Measurements from ENCODE around the gene IFNK. TPM values are rescaled to one million over a fixed set of nuclear protein-coding genes. Genes with fewer than 3 reads are reported as not detected.

The IFNK gene
- total and polyA plus RNA-seq, 5 experiments from 2014 or later: not detected

DNA sequence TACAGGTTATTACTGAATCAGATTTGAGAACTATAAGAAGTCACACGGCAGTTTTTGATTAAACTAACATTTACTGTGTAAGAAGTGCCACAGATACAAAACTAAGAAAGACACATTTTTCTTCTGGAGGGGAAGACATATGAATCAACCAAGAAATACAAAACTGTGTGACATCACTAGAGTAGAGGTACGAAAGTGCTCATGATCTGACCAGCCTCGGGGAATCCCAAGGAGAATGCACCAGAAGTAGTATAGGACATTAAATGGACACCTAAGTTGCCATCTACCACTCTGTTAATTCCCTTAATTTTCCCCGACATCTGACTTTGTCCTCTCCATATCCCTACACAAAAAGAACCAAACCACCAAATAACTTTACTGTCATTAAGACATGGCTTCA lies 5.3 kb upstream of the IFNK start:
- H3K36me3 Mint-ChIP-seq: peaks cover 0 to 14% (median 9%) of the 10 kb centered on the region in 3 donors
- ATAC-seq: no peak
- no peak for DNase-seq
- H3K9me3 Mint-ChIP-seq: no peaks in the 10 kb centered on the region
- no peaks in the 10 kb centered on the region for H3K27me3 Mint-ChIP-seq
- peaks cover 0 to 3% (median 0%) of the 10 kb centered on the region in 4 donors for H3K4me1 Mint-ChIP-seq
- H3K4me3 Mint-ChIP-seq: no peak overlapping the region
- POLR2A ChIA-PET: no interaction called here
- no peak overlapping the region for H3K27ac Mint-ChIP-seq

- peaks cover 0 to 14% (median 9%) of the 10 kb centered on the region in 3 donors for H3K36me3 Mint-ChIP-seq
- no peaks in the 10 kb centered on the region for H3K27me3 Mint-ChIP-seq
- H3K9me3 Mint-ChIP-seq: no peaks in the 10 kb centered on the region
- H3K4me1 Mint-ChIP-seq: peaks cover 0 to 7% (median 0%) of the 10 kb centered on the region in 4 donors
- H3K27ac Mint-ChIP-seq: no peak overlapping the region
- DNase-seq: no peak
- no peak for ATAC-seq
- POLR2A ChIA-PET: no interaction called here
- no peak overlapping the region for H3K4me3 Mint-ChIP-seq
Measured at GRCh38 chr9:27519466-27520465, 4.3 kb upstream of the IFNK start.

DNA sequence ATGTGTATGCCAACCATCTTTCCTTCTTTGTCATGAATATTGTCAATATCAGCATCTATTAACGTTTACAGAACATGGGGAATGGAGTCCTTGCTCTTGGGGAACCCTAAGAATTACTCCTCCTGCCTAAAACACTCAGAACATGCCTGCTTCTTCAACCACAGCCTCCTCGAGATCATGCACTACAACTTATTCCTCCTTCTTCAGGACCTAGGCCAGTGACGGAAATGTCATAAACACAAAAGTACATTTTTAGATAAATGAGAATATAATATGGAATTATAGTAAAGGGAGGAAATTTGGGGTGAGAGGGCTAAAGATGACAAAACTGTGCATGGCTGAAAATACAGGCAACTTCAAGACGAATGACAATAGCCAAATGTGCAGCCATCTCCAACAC lies 3.1 kb upstream of the IFNK start:
- POLR2A ChIA-PET: no interaction called here
- H3K27ac Mint-ChIP-seq: no peak overlapping the region
- no peaks in the 10 kb centered on the region for H3K27me3 Mint-ChIP-seq
- H3K9me3 Mint-ChIP-seq: no peaks in the 10 kb centered on the region
- H3K4me3 Mint-ChIP-seq: no peak overlapping the region
- ATAC-seq: no peak
- no peak for DNase-seq
- peaks cover 0 to 14% (median 9%) of the 10 kb centered on the region in 3 donors for H3K36me3 Mint-ChIP-seq
- peaks cover 0 to 9% (median 0%) of the 10 kb centered on the region in 4 donors for H3K4me1 Mint-ChIP-seq

DNA sequence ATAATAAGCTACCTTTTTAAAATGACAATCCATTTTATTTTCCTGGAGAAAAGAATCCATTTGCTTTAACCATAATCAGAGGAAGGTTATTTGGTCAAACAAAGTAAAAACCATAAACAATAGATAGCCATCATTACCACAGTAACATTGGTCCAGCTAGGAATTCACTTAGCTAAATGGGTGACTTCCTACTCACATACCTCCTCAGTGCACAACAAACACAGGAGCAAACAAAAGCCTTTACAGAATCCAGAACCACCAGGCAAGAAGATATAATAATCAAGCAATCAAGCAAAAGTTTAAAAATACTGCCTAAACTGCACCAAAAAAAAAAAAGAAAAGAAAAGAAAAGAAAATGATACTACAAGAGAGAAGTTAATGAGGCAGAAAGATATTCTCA lies 949 bp upstream of the IFNK start:
- Mint-ChIP-seq H3K4me1 (peaks cover 1 to 17% (median 5%) of the 10 kb centered on the region in 4 donors), H3K9me3 (no peaks in the 10 kb centered on the region), H3K4me3 (no peak overlapping the region), H3K27ac (no peak overlapping the region), H3K27me3 (peaks cover 0 to 2% (median 0%) of the 10 kb centered on the region in 5 donors), H3K36me3 (peaks cover 0 to 9% (median 5%) of the 10 kb centered on the region in 3 donors)
- ATAC-seq: no peak
- DNase-seq: no peak
- POLR2A ChIA-PET: no interaction called here

- no peak overlapping the region for H3K27ac Mint-ChIP-seq
- peaks cover 0 to 3% (median 2%) of the 10 kb centered on the region in 5 donors for H3K27me3 Mint-ChIP-seq
- H3K4me1 Mint-ChIP-seq: peaks cover 8 to 25% (median 14%) of the 10 kb centered on the region in 4 donors
- no peak for DNase-seq
- ATAC-seq: no peak
- POLR2A ChIA-PET: no interaction called here
- H3K9me3 Mint-ChIP-seq: no peaks in the 10 kb centered on the region
- H3K36me3 Mint-ChIP-seq: no peaks in the 10 kb centered on the region
- peak overlapping the region; percentile 85 to 95 (median 92) for H3K4me3 Mint-ChIP-seq
Measured at GRCh38 chr9:27527702-27528075, 3.6 kb downstream of the IFNK start.

- H3K4me1 Mint-ChIP-seq: peaks cover 8 to 23% (median 14%) of the 10 kb centered on the region in 4 donors
- peak; percentile 59 to 61 for ATAC-seq
- peak overlapping the region in 6 of 10 donors; percentile 4 to 91 (median 68) for H3K27ac Mint-ChIP-seq
- no peaks in the 10 kb centered on the region for H3K9me3 Mint-ChIP-seq
- POLR2A ChIA-PET: no interaction called here
- H3K27me3 Mint-ChIP-seq: peaks cover 0 to 3% (median 2%) of the 10 kb centered on the region in 5 donors
- no peaks in the 10 kb centered on the region for H3K36me3 Mint-ChIP-seq
- DNase-seq: peak in 9 of 10 donors; percentile 26 to 66 (median 45)
- H3K4me3 Mint-ChIP-seq: peak overlapping the region; percentile 85 to 95 (median 92)
Measured at GRCh38 chr9:27528076-27528885, 4.2 kb downstream of the IFNK start.

- peaks cover 0 to 3% (median 2%) of the 10 kb centered on the region in 5 donors for H3K27me3 Mint-ChIP-seq
- H3K4me1 Mint-ChIP-seq: peaks cover 8 to 27% (median 14%) of the 10 kb centered on the region in 4 donors
- H3K27ac Mint-ChIP-seq: peak overlapping the region in 7 of 10 donors; percentile 4 to 91 (median 63)
- ATAC-seq (peak; percentile 48 to 51), DNase-seq (peak in 8 of 10 donors; percentile 21 to 67 (median 28))
- H3K36me3 Mint-ChIP-seq: no peaks in the 10 kb centered on the region
- POLR2A ChIA-PET: no interaction called here
- no peaks in the 10 kb centered on the region for H3K9me3 Mint-ChIP-seq
- peak overlapping the region; percentile 85 to 95 (median 92) for H3K4me3 Mint-ChIP-seq
Measured at GRCh38 chr9:27528886-27529315, 4.8 kb downstream of the IFNK start.

GRCh38 chr9:27529316-27530278 lies 5.5 kb downstream of the IFNK start, which contains the start of gene MOB3B:
MOB3B (minus strand) TSS chr9:27529814; CDS start chr9:27455550, 74,264 bp downstream.
- peaks cover 8 to 27% (median 14%) of the 10 kb centered on the region in 4 donors for H3K4me1 Mint-ChIP-seq
- peak; percentile 34 to 86 (median 72) for DNase-seq
- H3K27ac Mint-ChIP-seq: peak within 1 kb of the TSS in 7 of 10 donors; percentile 4 to 91 (median 63)
- H3K4me3 Mint-ChIP-seq: peak within 1 kb of the TSS; percentile 85 to 95 (median 92)
- no peaks in the 10 kb centered on the region for H3K9me3 Mint-ChIP-seq
- peaks cover 0 to 3% (median 0%) of the 10 kb centered on the region in 3 donors for H3K36me3 Mint-ChIP-seq
- ATAC-seq: peak; percentile 89 to 90
- POLR2A ChIA-PET: no interaction called here
- peaks cover 0 to 3% (median 2%) of the 10 kb centered on the region in 5 donors for H3K27me3 Mint-ChIP-seq

- H3K9me3 Mint-ChIP-seq: no peaks in the 10 kb centered on the region
- peaks cover 0 to 3% (median 2%) of the 10 kb centered on the region in 5 donors for H3K27me3 Mint-ChIP-seq
- H3K27ac Mint-ChIP-seq: peak overlapping the region in 1 of 10 donors; percentile 43
- DNase-seq (no peak), ATAC-seq (no peak)
- peak overlapping the region in 1 of 10 donors; percentile 7 for H3K4me3 Mint-ChIP-seq
- peaks cover 0 to 11% (median 1%) of the 10 kb centered on the region in 3 donors for H3K36me3 Mint-ChIP-seq
- peaks cover 10 to 24% (median 14%) of the 10 kb centered on the region in 4 donors for H3K4me1 Mint-ChIP-seq
- POLR2A ChIA-PET: no interaction called here
Measured at GRCh38 chr9:27530915-27531755, 7.0 kb downstream of the IFNK start.

DNA sequence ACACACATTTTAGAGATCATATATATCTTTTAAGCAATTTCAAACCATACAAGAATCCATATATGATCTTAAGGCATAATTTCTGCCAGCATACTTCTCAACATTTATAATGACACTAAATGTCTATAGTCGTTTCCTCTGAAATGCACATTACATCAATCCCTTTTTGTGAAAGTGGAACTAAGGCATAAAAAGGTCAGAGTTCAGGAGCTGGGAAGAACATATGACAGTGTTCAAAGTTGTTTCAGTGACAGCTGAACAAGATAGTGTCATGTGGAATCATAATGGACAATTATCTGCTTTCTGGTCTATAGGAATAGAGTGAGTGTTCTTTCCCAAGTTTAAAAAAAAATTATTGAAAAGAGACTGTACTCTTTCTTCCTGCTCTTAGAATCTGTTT lies 8.0 kb downstream of the IFNK start:
- H3K27me3 Mint-ChIP-seq: peaks cover 0 to 3% (median 2%) of the 10 kb centered on the region in 5 donors
- ATAC-seq (no peak), DNase-seq (no peak)
- no peak overlapping the region for H3K27ac Mint-ChIP-seq
- POLR2A ChIA-PET: no interaction called here
- no peaks in the 10 kb centered on the region for H3K9me3 Mint-ChIP-seq
- no peak overlapping the region for H3K4me3 Mint-ChIP-seq
- peaks cover 0 to 17% (median 1%) of the 10 kb centered on the region in 3 donors for H3K36me3 Mint-ChIP-seq
- H3K4me1 Mint-ChIP-seq: peaks cover 10 to 24% (median 14%) of the 10 kb centered on the region in 4 donors

- Mint-ChIP-seq H3K27me3 (peaks cover 0 to 2% (median 0%) of the 10 kb centered on the region in 5 donors), H3K36me3 (peaks cover 0 to 21% (median 1%) of the 10 kb centered on the region in 3 donors), H3K4me1 (peaks cover 6 to 15% (median 8%) of the 10 kb centered on the region in 4 donors), H3K9me3 (no peaks in the 10 kb centered on the region), H3K27ac (no peak overlapping the region), H3K4me3 (no peak overlapping the region)
- POLR2A ChIA-PET: no interaction called here
- no peak for DNase-seq
- ATAC-seq: no peak
Measured at GRCh38 chr9:27533311-27533710, 9.2 kb downstream of the IFNK start.

Data from naive thymus-derived CD8-positive, alpha-beta T cell (primary cell).